Lung microvascular endothelial cell (primary cell): ENCODE measurements around the gene CWC22. TPM values are rescaled to one million over a fixed set of nuclear protein-coding genes. Genes with fewer than 3 reads are reported as not detected.

Source experiments
- DNase-seq, 2 donors: peaks; one replicate each; pipeline versions ENCODE4 v3.0.0 to v3.0.0-alpha.2; 2010; ENCODE audit warnings: low read depth in 2 of 2
- total RNA-seq: library from RNA; depleted of rRNA; stranded (reverse); fragments of >200 nt; gene quantifications from 2 replicates; pipeline ENCODE4 v1.2.1, GENCODE V29; 2014

Gene CWC22
- total RNA-seq, 1 donor from 2014 or later: 12.5 TPM

DNA sequence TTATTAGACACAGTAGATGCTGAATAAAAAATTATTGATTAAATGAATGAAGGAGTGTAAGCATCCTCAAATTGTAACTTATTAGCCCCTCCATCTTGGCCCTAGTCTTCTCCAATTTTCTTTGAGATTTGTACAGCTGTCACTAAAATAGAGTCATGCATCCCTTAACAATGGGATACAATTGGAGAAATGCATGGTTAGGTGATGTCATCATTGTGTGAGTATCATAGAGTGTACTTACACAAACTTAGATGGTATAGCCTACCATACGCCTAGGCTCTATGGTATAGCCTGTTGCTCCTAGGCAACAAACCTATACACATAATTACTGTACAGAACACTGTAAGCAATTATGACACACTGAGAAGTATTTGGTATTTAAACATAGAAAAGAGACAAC lies 107.4 kb downstream of the CWC22 start:
- DNase-seq: no peak

DNA sequence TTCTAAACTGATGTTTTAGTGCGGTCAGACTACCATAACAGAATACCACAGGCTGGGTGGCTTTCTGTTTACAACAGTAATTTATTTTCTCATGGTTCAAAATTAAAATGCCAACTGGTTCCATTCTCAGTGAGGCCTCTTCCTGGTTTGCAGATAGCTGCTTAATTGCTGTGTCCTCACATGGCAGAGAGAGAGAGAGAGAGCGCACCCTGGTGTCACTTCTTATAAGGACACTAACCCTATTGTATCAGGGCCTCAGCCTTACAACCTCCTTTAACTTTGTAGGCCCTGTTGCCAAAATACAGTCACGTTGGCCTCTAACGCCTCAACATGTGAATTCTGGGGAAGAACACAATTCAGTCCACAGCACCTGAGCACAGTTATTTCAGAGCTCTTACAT lies 108.2 kb downstream of the CWC22 start:
- peak; percentile 34 to 41 for DNase-seq

Other genes with a start within 250 kb of the CWC22 start
- gene ZNF385B, start 145.7 kb downstream of the CWC22 start, total RNA-seq: not detected in 2 replicates